GM12864 (cell line): ENCODE measurements around the gene PTGIS.

Experiments
- DNase-seq: peaks from one replicate; pipeline ENCODE4 v3.0.0-alpha.2; 2011; ENCODE audit warnings: low read depth
- H3K4me3 ChIP-seq: 2 replicates; pipeline ENCODE4 v1.5.1; 2011; ENCODE audit warnings: mild to moderate bottlenecking, low read depth, low read length, control low read depth
- CTCF ChIP-seq: IDR thresholded peaks from 2 replicates; pipeline ENCODE4 v1.5.1; 2011; ENCODE audit warnings: low read depth, mild to moderate bottlenecking, moderate library complexity, low read length, control low read depth, inconsistent platforms; ENCODE audit errors: missing control alignments

Gene PTGIS

GRCh38 chr20:49541733-49542513, 26.0 kb downstream of the PTGIS start:
- peak; percentile 78 for TF ChIP-seq CTCF
- peak; percentile 53 for DNase-seq
- H3K4me3 ChIP-seq = no peak overlapping the region

- DNase-seq = no peak
- H3K4me3 ChIP-seq = no peak overlapping the region
- TF ChIP-seq CTCF = no peak
These were observed 27.1 kb downstream of the PTGIS start for GRCh38 chr20:49540687-49541435.

- no peak for DNase-seq
- no peak for TF ChIP-seq CTCF
- no peak overlapping the region for H3K4me3 ChIP-seq
These were observed 27.7 kb downstream of the PTGIS start for GRCh38 chr20:49540232-49540620.

GRCh38 chr20:49539481-49540231, 28.3 kb downstream of the PTGIS start:
- no peak overlapping the region for H3K4me3 ChIP-seq
- TF ChIP-seq CTCF = no peak
- no peak for DNase-seq

DNA sequence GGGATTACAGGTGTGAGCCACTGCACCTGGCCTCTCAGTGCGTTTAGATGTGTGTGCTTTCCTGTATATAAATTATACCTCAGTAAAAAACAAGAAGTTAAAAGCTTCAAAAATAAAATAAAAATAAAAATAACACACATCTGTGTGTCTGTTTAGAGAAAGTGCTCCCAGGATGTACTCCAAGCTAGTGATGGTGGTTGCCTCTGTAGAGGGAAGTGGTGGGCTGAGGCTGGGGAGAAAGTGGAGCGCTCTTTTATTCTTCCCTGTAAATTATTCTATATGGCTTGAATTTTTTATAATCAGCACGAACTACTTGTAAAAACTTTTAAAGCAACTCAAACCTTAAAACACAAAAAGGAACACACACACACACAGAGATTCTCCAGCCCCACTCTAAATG, 29.0 kb downstream of the PTGIS start:
- H3K4me3 ChIP-seq = no peak overlapping the region
- DNase-seq = no peak
- TF ChIP-seq CTCF = no peak

GRCh38 chr20:49534255-49534712, 33.7 kb downstream of the PTGIS start:
- no peak overlapping the region for H3K4me3 ChIP-seq
- TF ChIP-seq CTCF = peak; percentile 84
- no peak for DNase-seq
